SH-SY5Y (cell line): ENCODE results near the gene PSTPIP1.

Experiments
- GATA2 ChIP-seq: IDR thresholded peaks from 2 replicates; pipeline ENCODE4 v1.6.1; 2011; ENCODE audit warnings: mild to moderate bottlenecking, low read depth, low read length
- GATA3 ChIP-seq: IDR thresholded peaks from 2 replicates; pipeline ENCODE4 v1.6.1; 2011; ENCODE audit warnings: low read depth, mild to moderate bottlenecking, low read length, moderate library complexity

DNA sequence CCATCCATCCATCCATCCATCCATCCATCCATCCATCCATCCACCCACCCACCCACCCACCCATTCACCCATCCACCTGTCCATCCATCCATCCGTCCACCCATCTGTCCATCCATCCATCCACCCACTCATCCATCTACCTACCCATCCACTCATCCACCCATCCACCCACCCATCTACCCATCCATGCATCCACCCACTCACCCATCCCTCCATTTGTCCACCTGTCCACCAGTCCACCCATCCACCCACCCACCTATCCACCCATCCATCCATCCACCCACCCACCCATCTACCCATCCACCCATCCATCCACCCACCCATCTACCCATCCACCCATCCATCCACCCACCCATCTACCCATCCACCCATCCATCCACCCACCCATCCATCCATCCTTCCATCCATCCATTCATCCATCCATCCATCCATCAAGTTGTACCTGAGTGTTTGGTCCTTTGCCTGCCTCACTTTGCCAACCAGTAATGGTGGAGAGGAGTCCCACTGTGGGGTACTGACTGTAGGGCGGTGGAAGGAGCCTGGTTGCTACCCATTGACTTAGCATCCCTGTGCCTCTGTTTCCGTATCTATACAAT lies 17.3 kb downstream of the PSTPIP1 start:
- TF ChIP-seq GATA2 (no peak), GATA3 (no peak)
